ENCODE data around the gene SRRM3. TPM values are rescaled to one million over a fixed set of nuclear protein-coding genes. Genes with fewer than 3 reads are reported as not detected.

SRRM3 gene
- total and polyA plus RNA-seq, 11 donors, result 1.6 to 28.5 (median 6.5) TPM

DNA sequence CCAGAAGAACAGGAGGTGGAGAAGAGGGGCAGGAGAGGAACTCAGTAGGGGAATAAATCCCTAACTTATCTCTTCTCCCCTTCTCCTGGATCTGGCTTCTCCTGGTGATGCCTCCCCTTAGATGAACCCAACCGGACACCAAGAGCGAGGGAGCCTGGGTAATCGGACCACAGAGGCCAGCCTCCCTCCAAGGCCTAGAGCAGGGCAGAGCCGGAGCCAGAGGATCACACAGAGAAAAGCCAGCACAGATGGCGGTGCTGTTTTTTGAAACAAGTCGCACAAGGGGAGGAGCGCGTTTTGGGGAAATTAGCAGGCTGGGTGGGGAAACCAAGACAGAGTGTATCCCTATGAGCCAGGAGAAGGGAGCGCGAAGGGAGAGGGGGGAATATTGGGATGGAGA lies 4.9 kb upstream of the SRRM3 start:
- TF ChIP-seq, protein P1, sequence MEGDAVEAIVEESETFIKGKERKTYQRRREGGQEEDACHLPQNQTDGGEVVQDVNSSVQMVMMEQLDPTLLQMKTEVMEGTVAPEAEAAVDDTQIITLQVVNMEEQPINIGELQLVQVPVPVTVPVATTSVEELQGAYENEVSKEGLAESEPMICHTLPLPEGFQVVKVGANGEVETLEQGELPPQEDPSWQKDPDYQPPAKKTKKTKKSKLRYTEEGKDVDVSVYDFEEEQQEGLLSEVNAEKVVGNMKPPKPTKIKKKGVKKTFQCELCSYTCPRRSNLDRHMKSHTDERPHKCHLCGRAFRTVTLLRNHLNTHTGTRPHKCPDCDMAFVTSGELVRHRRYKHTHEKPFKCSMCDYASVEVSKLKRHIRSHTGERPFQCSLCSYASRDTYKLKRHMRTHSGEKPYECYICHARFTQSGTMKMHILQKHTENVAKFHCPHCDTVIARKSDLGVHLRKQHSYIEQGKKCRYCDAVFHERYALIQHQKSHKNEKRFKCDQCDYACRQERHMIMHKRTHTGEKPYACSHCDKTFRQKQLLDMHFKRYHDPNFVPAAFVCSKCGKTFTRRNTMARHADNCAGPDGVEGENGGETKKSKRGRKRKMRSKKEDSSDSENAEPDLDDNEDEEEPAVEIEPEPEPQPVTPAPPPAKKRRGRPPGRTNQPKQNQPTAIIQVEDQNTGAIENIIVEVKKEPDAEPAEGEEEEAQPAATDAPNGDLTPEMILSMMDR (IDR thresholded peaks at IDR 0.05), result no peak
- no peak for TF ChIP-seq POLR2A (IDR thresholded peaks at IDR 0.05)
- intact Hi-C loops (cut with DNase I), result loop anchor here in 1 of 10 donors (5.0 kb wide), 1 partner anchor 81 kb away; no protein-coding TSS in a partner anchor
- no peaks in the 10 kb centered on the region for H3K36me3 ChIP-seq
- H3K27me3 ChIP-seq, result peaks cover 0 to 16% (median 4%) of the 10 kb centered on the region in 9 donors
- DNase-seq (no peak), ATAC-seq (no peak)
- 87 to 92% (median 90%) methylated on average over 10 of the region's 10 CpGs for WGBS, 4 donors
- H3K4me1 ChIP-seq, result peaks cover 0 to 5% (median 0%) of the 10 kb centered on the region in 12 donors
- no peak overlapping the region for H3K4me3 ChIP-seq
- H3K27ac ChIP-seq, result no peak overlapping the region
- peaks cover 0 to 3% (median under 1%) of the 10 kb centered on the region in 12 donors for H3K9me3 ChIP-seq

DNA sequence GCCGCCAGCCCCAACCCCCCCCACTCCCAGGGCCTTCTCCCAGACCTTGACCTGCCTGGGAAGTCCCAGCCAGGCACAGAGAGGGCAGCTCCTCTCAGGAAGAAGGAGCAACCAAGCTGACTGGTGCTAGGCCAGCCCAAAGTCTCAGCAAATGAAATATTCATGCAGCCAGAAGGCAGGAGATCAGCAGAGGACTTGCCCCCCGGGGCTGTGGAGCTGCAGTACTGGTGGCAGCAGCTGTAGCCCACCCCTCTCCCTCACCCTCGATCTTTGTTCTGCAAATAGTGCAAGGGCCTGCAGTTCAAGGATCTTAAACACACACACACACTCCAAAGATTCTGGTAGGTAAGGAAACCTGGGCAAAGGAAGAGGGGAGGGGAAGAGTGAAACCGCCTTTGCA lies 3.5 kb upstream of the SRRM3 start:
- Histone ChIP-seq H3K4me1 (peaks cover 0 to 10% (median 0%) of the 10 kb centered on the region in 12 donors), H3K27ac (no peak overlapping the region), H3K9me3 (no peaks in the 10 kb centered on the region), H3K4me3 (no peak overlapping the region), H3K27me3 (peaks cover 0 to 25% (median 10%) of the 10 kb centered on the region in 9 donors), H3K36me3 (no peaks in the 10 kb centered on the region)
- no peak for ATAC-seq
- TF ChIP-seq POLR2A (IDR thresholded peaks at IDR 0.05), result no peak
- TF ChIP-seq, protein P1 (IDR thresholded peaks at IDR 0.05), result no peak
- WGBS, 4 donors, result 29 to 35% (median 32%) methylated on average over 4 of the region's 4 CpGs
- intact Hi-C loops (cut with DNase I), result loop anchor here in 1 of 10 donors (5.0 kb wide), 1 partner anchor 79 kb away; no protein-coding TSS in a partner anchor
- no peak for DNase-seq

DNA sequence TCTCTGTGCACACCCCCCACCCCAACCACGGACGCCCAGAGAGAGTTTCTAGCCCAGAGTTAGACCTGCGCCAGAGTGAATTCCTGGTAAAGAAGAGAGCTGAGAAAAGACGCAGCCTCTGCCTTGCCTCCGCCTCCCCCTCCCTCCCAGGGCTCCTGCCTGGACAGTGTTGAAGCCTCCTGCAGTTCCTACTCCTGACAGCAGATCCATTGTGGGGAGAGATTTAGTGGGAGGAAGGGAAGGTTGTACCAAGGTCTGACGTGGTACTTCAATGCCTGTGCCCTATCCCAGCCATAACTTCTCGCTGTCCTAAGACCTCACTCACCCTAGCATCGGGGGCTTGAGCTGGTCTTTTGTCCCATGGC lies 952 bp downstream of the SRRM3 start:
- Histone ChIP-seq H3K36me3 (no peaks in the 10 kb centered on the region), H3K4me1 (peaks cover 0 to 10% (median 0%) of the 10 kb centered on the region in 12 donors), H3K27ac (no peak overlapping the region), H3K9me3 (no peaks in the 10 kb centered on the region), H3K4me3 (no peak overlapping the region), H3K27me3 (peaks cover 2 to 25% (median 6%) of the 10 kb centered on the region in 9 donors)
- intact Hi-C loops (cut with DNase I), result no loop called here
- ATAC-seq (no peak), DNase-seq (no peak)
- no peak for TF ChIP-seq POLR2A (IDR thresholded peaks at IDR 0.05)
- TF ChIP-seq, protein P1 (IDR thresholded peaks at IDR 0.05), result no peak
- 34 to 41% (median 38%) methylated on average over 8 of the region's 8 CpGs for WGBS, 4 donors

DNA sequence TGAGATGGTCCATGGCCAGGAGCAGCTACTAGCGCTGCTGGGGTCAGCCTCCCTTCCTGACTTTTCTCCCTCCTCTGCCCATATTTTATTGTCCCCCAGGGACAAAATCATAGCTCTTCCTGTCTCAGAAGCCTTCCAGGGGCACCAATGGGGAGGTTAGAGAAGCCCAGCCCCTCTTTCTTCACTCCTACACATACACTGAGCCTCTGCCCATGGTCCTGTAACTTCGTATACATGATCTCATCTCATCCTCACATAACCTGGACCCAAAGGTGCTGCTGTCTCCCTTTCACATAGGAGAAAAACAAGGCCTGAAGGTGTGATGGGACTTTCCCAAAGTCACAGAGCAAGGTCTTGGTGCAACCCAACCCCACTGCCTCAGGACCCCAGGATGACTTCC lies 2.5 kb downstream of the SRRM3 start:
- Histone ChIP-seq H3K4me3 (no peak overlapping the region), H3K27me3 (peaks cover 2 to 25% (median 6%) of the 10 kb centered on the region in 9 donors), H3K27ac (no peak overlapping the region), H3K4me1 (peaks cover 0 to 10% (median 0%) of the 10 kb centered on the region in 12 donors), H3K9me3 (no peaks in the 10 kb centered on the region), H3K36me3 (no peaks in the 10 kb centered on the region)
- DNase-seq (no peak), ATAC-seq (no peak)
- intact Hi-C loops (cut with DNase I), result no loop called here
- TF ChIP-seq, protein P1 (IDR thresholded peaks at IDR 0.05), result no peak
- TF ChIP-seq POLR2A (IDR thresholded peaks at IDR 0.05), result no peak
- WGBS, 4 donors, result 54 to 68% (median 63%) methylated on average over 2 of the region's 2 CpGs

All from heart left ventricle (tissue), 16 donors.